ENCODE results near the gene CUBN.

GRCh38 chr10:16835228-16835627 lies 294.4 kb downstream of the CUBN start:
- TF ChIP-seq POLR2A (IDR thresholded peaks at IDR 0.05) (no peak), CTCF (IDR thresholded peaks at IDR 0.05) (no peak), POLR2AphosphoS5 (IDR thresholded peaks at IDR 0.05) (no peak), EP300 (IDR thresholded peaks at IDR 0.05) (no peak)
